ENCODE results near the gene BIRC7. TPM values are rescaled to one million over a fixed set of nuclear protein-coding genes. Genes with fewer than 3 reads are reported as not detected.

The BIRC7 gene
- total RNA-seq, 2 experiments from 2014 or later, result 5.1 to 5.3 TPM

DNA sequence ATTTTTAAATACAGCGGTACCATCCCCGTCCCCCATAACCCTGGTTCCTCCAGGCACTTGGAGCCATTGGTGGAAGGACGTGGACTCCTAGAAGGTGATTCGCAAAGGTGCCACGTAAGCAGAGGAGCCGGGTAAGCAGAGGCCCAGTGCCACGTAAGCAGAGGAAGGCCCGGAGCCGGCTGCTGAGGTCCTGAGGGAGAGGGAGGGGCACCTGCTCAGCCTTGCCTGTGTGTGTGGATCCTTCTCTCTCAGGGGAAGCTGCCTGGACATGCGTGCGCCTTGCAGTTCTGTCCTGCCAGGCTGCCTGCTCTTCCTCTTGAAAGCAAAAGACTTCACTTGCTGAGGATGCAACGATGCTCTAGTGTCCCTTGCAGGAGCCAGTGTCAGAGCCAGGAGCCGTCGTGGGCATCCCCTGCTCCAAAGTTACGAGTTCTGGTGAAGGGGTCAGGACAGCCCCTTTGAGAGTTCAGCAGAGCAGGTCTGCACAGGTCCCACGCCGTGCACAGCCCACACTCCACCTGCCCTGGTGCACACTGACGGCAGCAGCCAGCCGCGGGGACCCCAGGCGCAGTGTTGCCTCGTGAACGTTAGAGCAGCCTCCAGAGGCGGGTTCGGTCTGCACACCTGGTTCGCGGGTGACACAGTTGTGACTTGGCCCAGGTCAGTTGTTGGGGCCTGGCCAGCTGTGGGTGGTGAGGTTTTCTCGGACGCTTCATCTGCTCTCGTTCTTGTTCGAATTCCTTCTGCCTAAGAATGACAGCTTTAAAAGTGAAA is 20.4 kb downstream of the BIRC7 start:
- ATAC-seq (no peak), DNase-seq (no peak)
- CTCF ChIA-PET, result interaction anchor here (1.9 kb wide), 1 partner anchor 33 kb away, joined by 6 read pairs; no protein-coding TSS in a partner anchor
- Mint-ChIP-seq H3K4me3 (no peak overlapping the region), H3K9me3 (no peaks in the 10 kb centered on the region), H3K27ac (no peak overlapping the region), H3K27me3 (peaks cover 33% of the 10 kb centered on the region), H3K36me3 (ENCODE audit: low read depth) (no peaks in the 10 kb centered on the region), H3K4me1 (ENCODE audit: low read depth) (peaks cover 4% of the 10 kb centered on the region)
- intact Hi-C loops (cut with micrococcal nuclease), result no loop called here
- TF ChIP-seq, protein P1, sequence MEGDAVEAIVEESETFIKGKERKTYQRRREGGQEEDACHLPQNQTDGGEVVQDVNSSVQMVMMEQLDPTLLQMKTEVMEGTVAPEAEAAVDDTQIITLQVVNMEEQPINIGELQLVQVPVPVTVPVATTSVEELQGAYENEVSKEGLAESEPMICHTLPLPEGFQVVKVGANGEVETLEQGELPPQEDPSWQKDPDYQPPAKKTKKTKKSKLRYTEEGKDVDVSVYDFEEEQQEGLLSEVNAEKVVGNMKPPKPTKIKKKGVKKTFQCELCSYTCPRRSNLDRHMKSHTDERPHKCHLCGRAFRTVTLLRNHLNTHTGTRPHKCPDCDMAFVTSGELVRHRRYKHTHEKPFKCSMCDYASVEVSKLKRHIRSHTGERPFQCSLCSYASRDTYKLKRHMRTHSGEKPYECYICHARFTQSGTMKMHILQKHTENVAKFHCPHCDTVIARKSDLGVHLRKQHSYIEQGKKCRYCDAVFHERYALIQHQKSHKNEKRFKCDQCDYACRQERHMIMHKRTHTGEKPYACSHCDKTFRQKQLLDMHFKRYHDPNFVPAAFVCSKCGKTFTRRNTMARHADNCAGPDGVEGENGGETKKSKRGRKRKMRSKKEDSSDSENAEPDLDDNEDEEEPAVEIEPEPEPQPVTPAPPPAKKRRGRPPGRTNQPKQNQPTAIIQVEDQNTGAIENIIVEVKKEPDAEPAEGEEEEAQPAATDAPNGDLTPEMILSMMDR (IDR thresholded peaks at IDR 0.05), result no peak
- POLR2A ChIA-PET, result interaction anchor here (1.0 kb wide), 1 partner anchor 21 kb away, joined by 4 read pairs; the partner anchor contains the start of gene BIRC7

DNA sequence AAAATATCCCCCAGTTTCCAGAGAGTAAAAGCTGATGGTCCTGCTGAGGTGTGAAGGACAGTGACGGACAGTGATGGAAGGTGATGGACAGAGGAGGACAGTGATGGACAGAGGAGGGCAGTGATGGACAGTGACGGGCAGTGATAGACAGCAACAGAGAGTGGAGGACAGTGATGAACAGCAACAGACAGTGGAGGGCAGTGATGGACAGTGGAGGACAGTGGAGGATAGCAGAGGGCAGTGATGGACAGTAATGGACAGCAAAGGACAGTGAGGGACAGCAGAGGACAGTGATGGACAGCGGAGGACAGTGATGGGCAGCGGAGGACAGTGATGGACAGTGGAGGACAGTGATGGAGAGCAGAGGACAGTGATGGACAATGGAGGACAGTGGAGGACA is 21.2 kb downstream of the BIRC7 start:
- peaks cover 8% of the 10 kb centered on the region for H3K4me1 Mint-ChIP-seq (ENCODE audit: low read depth)
- H3K27ac Mint-ChIP-seq, result no peak overlapping the region
- POLR2A ChIA-PET, result no interaction called here
- intact Hi-C loops (cut with micrococcal nuclease), result no loop called here
- TF ChIP-seq, protein P1 (IDR thresholded peaks at IDR 0.05), result no peak
- peaks cover 29% of the 10 kb centered on the region for H3K27me3 Mint-ChIP-seq
- no peak overlapping the region for H3K4me3 Mint-ChIP-seq
- CTCF ChIA-PET, result no interaction called here
- no peaks in the 10 kb centered on the region for H3K9me3 Mint-ChIP-seq
- no peaks in the 10 kb centered on the region for H3K36me3 Mint-ChIP-seq (ENCODE audit: low read depth)
- DNase-seq, result no peak
- ATAC-seq, result no peak

DNA sequence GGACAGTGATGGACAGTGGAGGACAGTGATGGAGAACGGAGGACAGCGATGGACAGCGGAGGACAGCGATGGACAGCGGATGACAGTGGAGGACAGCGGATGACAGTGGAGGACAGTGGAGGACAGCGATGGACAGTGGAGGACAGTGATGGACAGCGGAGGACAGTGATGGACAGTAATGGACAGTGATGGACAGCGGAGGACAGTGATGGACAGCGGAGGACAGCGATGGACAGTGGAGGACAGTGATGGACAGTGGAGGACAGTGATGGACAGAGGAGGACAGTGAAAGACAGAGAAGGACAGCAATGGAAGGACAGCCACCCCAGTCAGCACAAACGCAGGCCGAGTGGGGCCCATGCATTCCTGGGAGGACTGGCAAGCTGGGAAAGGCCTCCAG is 21.9 kb downstream of the BIRC7 start:
- Mint-ChIP-seq H3K4me1 (ENCODE audit: low read depth) (peaks cover 11% of the 10 kb centered on the region), H3K27ac (no peak overlapping the region), H3K27me3 (peaks cover 28% of the 10 kb centered on the region), H3K4me3 (no peak overlapping the region), H3K36me3 (ENCODE audit: low read depth) (no peaks in the 10 kb centered on the region), H3K9me3 (no peaks in the 10 kb centered on the region)
- ChIA-PET POLR2A (no interaction called here), CTCF (no interaction called here)
- ATAC-seq (no peak), DNase-seq (no peak)
- intact Hi-C loops (cut with micrococcal nuclease), result no loop called here
- TF ChIP-seq, protein P1 (IDR thresholded peaks at IDR 0.05), result no peak

DNA sequence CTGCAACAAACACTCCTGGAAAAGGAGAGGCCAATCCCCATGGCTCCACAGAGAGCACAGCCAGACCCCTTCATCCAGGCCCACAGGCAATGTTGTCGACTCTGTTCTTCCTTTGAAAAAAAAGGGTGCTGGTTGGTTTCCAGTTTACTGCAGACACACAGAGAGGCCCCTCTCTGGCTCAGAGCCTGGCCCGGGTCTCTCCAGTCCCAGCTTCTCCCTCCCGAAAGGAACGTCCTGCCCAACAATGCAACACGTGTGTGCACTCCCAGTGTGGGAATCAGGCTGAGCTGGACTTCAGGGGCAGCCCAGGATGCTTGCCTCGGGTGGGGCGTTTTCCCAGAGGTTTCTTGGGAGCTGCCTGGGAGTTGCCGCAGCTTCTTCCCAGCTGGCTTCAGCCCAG is 23.1 kb downstream of the BIRC7 start:
- peaks cover 7% of the 10 kb centered on the region for H3K4me1 Mint-ChIP-seq (ENCODE audit: low read depth)
- no peak for DNase-seq
- peaks cover 25% of the 10 kb centered on the region for H3K27me3 Mint-ChIP-seq
- TF ChIP-seq, protein P1 (IDR thresholded peaks at IDR 0.05), result no peak
- H3K4me3 Mint-ChIP-seq, result no peak overlapping the region
- ChIA-PET CTCF (no interaction called here), POLR2A (no interaction called here)
- no peak for ATAC-seq
- no peaks in the 10 kb centered on the region for H3K9me3 Mint-ChIP-seq
- no peaks in the 10 kb centered on the region for H3K36me3 Mint-ChIP-seq (ENCODE audit: low read depth)
- intact Hi-C loops (cut with micrococcal nuclease), result no loop called here
- H3K27ac Mint-ChIP-seq, result no peak overlapping the region

- Mint-ChIP-seq H3K4me1 (ENCODE audit: low read depth) (peaks cover 7% of the 10 kb centered on the region), H3K9me3 (no peaks in the 10 kb centered on the region), H3K27ac (no peak overlapping the region), H3K36me3 (ENCODE audit: low read depth) (no peaks in the 10 kb centered on the region), H3K27me3 (peaks cover 24% of the 10 kb centered on the region), H3K4me3 (no peak overlapping the region)
- ChIA-PET POLR2A (interaction anchor here (0.6 kb wide), 1 partner anchor 362 kb away, joined by 3 read pairs; no protein-coding TSS in a partner anchor), CTCF (no interaction called here)
- ATAC-seq (no peak), DNase-seq (no peak)
- intact Hi-C loops (cut with micrococcal nuclease), result no loop called here
- TF ChIP-seq, protein P1 (IDR thresholded peaks at IDR 0.05), result no peak
These were observed 24.2 kb downstream of the BIRC7 start for GRCh38 chr20:63259734-63260460.

Measured in activated CD8-positive, alpha-beta T cell treated with anti-CD3 and anti-CD28 coated beads for 36 hours (primary cell).